Lung microvascular endothelial cell (primary cell): ENCODE results near the gene ZNF423. TPM values are rescaled to one million over a fixed set of nuclear protein-coding genes. Genes with fewer than 3 reads are reported as not detected.
"Not testable (repeated sequence)": the region's sequence is repeated elsewhere in the genome, so short reads cannot be mapped to it uniquely, and the experiment has no call there.

ENCODE experiments used
- DNase-seq, 2 donors: peaks; one replicate each; pipeline versions ENCODE4 v3.0.0 to v3.0.0-alpha.2; 2010; ENCODE audit warnings: low read depth in 2 of 2
- total RNA-seq: library from RNA; depleted of rRNA; stranded (reverse); fragments of >200 nt; gene quantifications from 2 replicates; pipeline ENCODE4 v1.2.1, GENCODE V29; 2014

Gene ZNF423
- total RNA-seq, 1 donor from 2014 or later = 6.5 TPM

GRCh38 chr16:49698931-49699840, 156.7 kb downstream of the ZNF423 start:
- no peak for DNase-seq

- no peak for DNase-seq
Observed at GRCh38 chr16:49698453-49698815, 157.5 kb downstream of the ZNF423 start.

- DNase-seq = no peak
Observed at GRCh38 chr16:49697631-49698452, 158.1 kb downstream of the ZNF423 start.

GRCh38 chr16:49696414-49697101, 159.4 kb downstream of the ZNF423 start:
- no peak for DNase-seq

GRCh38 chr16:49695782-49696413, 160.0 kb downstream of the ZNF423 start:
- DNase-seq = no peak

- DNase-seq = no peak
Observed at GRCh38 chr16:49693445-49693844, 162.5 kb downstream of the ZNF423 start.

GRCh38 chr16:49690778-49691177, 165.1 kb downstream of the ZNF423 start:
- DNase-seq = no peak

- no peak for DNase-seq
Observed at GRCh38 chr16:49688036-49688697, 167.7 kb downstream of the ZNF423 start.

- no peak for DNase-seq
Observed at GRCh38 chr16:49687476-49688002, 168.4 kb downstream of the ZNF423 start.

- no peak for DNase-seq
Observed at GRCh38 chr16:49684696-49685095, 171.2 kb downstream of the ZNF423 start.

GRCh38 chr16:49682577-49683165, 173.2 kb downstream of the ZNF423 start:
- DNase-seq = no peak

- no peak for DNase-seq
Observed at GRCh38 chr16:49681217-49681883, 174.6 kb downstream of the ZNF423 start.

GRCh38 chr16:49679095-49679494, 176.8 kb downstream of the ZNF423 start:
- no peak for DNase-seq

GRCh38 chr16:49677661-49678060, 178.3 kb downstream of the ZNF423 start:
- not testable (repeated sequence) for DNase-seq

- no peak for DNase-seq
Observed at GRCh38 chr16:49675413-49675812, 180.5 kb downstream of the ZNF423 start.

GRCh38 chr16:49674990-49675389, 180.9 kb downstream of the ZNF423 start:
- DNase-seq = no peak

GRCh38 chr16:49674351-49674851, 181.5 kb downstream of the ZNF423 start:
- DNase-seq = no peak

- DNase-seq = no peak
Observed at GRCh38 chr16:49673442-49673841, 182.5 kb downstream of the ZNF423 start.

GRCh38 chr16:49672753-49673152, 183.2 kb downstream of the ZNF423 start:
- DNase-seq = no peak
